Fibroblast of lung (primary cell): ENCODE data around the gene BMP6. TPM values are rescaled to one million over a fixed set of nuclear protein-coding genes. Genes with fewer than 3 reads are reported as not detected.

ENCODE experiments used
- DNase-seq, 2 donors: peaks; one replicate each; pipeline versions ENCODE4 v3.0.0 to v3.0.0-alpha.2; 2010; ENCODE audit warnings: low read depth in 2 of 2
- H2AFZ ChIP-seq: 2 replicates; pipeline ENCODE4 v1.5.1; 2012; ENCODE audit warnings: low read length, control low read depth, inconsistent platforms
- H3K27ac ChIP-seq: 2 replicates; pipeline ENCODE4 v1.5.1; 2011; ENCODE audit warnings: low read length, control low read depth; ENCODE audit not compliant: insufficient read depth
- H3K27me3 ChIP-seq: 2 replicates; pipeline ENCODE4 v1.5.1; 2011; ENCODE audit warnings: mild to moderate bottlenecking, low read length; ENCODE audit not compliant: control insufficient read depth, insufficient read depth
- H3K36me3 ChIP-seq: 2 replicates; pipeline ENCODE4 v1.5.1; 2011; ENCODE audit warnings: low read length; ENCODE audit not compliant: control insufficient read depth, insufficient read depth
- H3K4me1 ChIP-seq: 2 replicates; pipeline ENCODE4 v1.5.1; 2011; ENCODE audit warnings: low read length; ENCODE audit not compliant: control insufficient read depth, insufficient read depth; ENCODE audit errors: extremely low read depth
- H3K4me2 ChIP-seq: 2 replicates; pipeline ENCODE4 v1.5.1; 2011; ENCODE audit warnings: low read length, control low read depth; ENCODE audit not compliant: insufficient read depth; ENCODE audit errors: extremely low read depth
- H3K4me3 ChIP-seq, 4 experiments: fragments of 200-600 bp in 1 of 4; sonication (generic) in 1 of 4; replicated peaks in 1 of 4; 2 replicates each; pipeline ENCODE4 v1.5.1; 2011 to 2016; ENCODE audit warnings: low read length in 4 of 4, low read depth in 3 of 4, mild to moderate bottlenecking in 3 of 4, control low read depth in 2 of 4, inconsistent platforms in 1 of 4, mixed read lengths in 1 of 4; ENCODE audit not compliant: insufficient read depth in 1 of 4; ENCODE audit errors: control extremely low read depth in 1 of 4
- H3K79me2 ChIP-seq: 2 replicates; pipeline ENCODE4 v1.5.1; 2012; ENCODE audit warnings: mild to moderate bottlenecking, low read length, inconsistent platforms; ENCODE audit not compliant: control insufficient read depth, insufficient read depth
- H3K9ac ChIP-seq: 2 replicates; pipeline ENCODE4 v1.5.1; 2011; ENCODE audit warnings: mild to moderate bottlenecking, low read length, control low read depth; ENCODE audit not compliant: insufficient read depth
- H3K9me3 ChIP-seq: 2 replicates; pipeline ENCODE4 v1.5.1; 2012; ENCODE audit warnings: low read depth, low read length; ENCODE audit not compliant: control insufficient read depth, insufficient read depth
- H4K20me1 ChIP-seq: 2 replicates; pipeline ENCODE4 v1.5.1; 2011; ENCODE audit warnings: low read length; ENCODE audit not compliant: control insufficient read depth, insufficient read depth; ENCODE audit errors: extremely low read depth
- CTCF ChIP-seq, 2 donors: IDR thresholded peaks in 1 of 2; conservative IDR thresholded peaks in 1 of 2; 1 replicate in 1 of 2; 2 replicates in 1 of 2; pipeline ENCODE4 v1.5.1; 2011 to 2012; ENCODE audit warnings: low read length in 2 of 2, control low read depth in 1 of 2, inconsistent platforms in 1 of 2, low read depth in 1 of 2, mild to moderate bottlenecking in 1 of 2
- EZH2 ChIP-seq: IDR thresholded peaks from 2 replicates; pipeline ENCODE4 v1.5.1; 2012; ENCODE audit warnings: low read length, control low read depth, mild to moderate bottlenecking; ENCODE audit errors: missing control alignments
- polyA plus RNA-seq, 2 donors: library from polyadenylated mRNA; depleted of rRNA in 1 of 2; stranded (reverse) in 1 of 2; unstranded in 1 of 2; fragments of >200 nt; gene quantifications; 2 replicates each; pipeline ENCODE4 v1.2.1, GENCODE V29; 2011 to 2012; ENCODE audit warnings: missing spikeins in 1 of 2
- total RNA-seq: library from RNA; depleted of rRNA; stranded (reverse); fragments of >200 nt; gene quantifications from 2 replicates; pipeline ENCODE4 v1.2.1, GENCODE V29; 2014

Gene BMP6
- total and polyA plus RNA-seq, 2 donors (not counting 1 experiment from before 2014, with no cell fraction given) = under 0.01 to 0.20 TPM

GRCh38 chr6:7878401-7878964 is 152.6 kb downstream of the BMP6 start:
- Histone ChIP-seq H3K36me3 (peaks cover 14% of the 10 kb centered on the region), H3K4me2 (no peak overlapping the region), H2AFZ (no peak overlapping the region), H3K4me3 (no peak overlapping the region), H3K9me3 (no peaks in the 10 kb centered on the region), H4K20me1 (no peaks in the 10 kb centered on the region), H3K27me3 (no peaks in the 10 kb centered on the region), H3K9ac (no peak overlapping the region), H3K4me1 (no peaks in the 10 kb centered on the region), H3K79me2 (no peaks in the 10 kb centered on the region), H3K27ac (no peak overlapping the region)
- no peak for DNase-seq
- TF ChIP-seq CTCF (conservative IDR thresholded peaks at IDR 0.05 in 1 of 2, IDR thresholded peaks at IDR 0.05 in 1 of 2; ENCODE audit: low read depth in 1 of 2, low read length in 2 of 2) (no peak), EZH2 (no peak)

GRCh38 chr6:7879043-7879442 is 153.1 kb downstream of the BMP6 start:
- H3K36me3 ChIP-seq = peaks cover 17% of the 10 kb centered on the region
- no peak overlapping the region for H3K9ac ChIP-seq
- H4K20me1 ChIP-seq = no peaks in the 10 kb centered on the region
- H3K4me1 ChIP-seq = no peaks in the 10 kb centered on the region
- H2AFZ ChIP-seq = no peak overlapping the region
- no peaks in the 10 kb centered on the region for H3K79me2 ChIP-seq
- no peaks in the 10 kb centered on the region for H3K9me3 ChIP-seq
- TF ChIP-seq CTCF (conservative IDR thresholded peaks at IDR 0.05 in 1 of 2, IDR thresholded peaks at IDR 0.05 in 1 of 2; ENCODE audit: low read depth in 1 of 2, low read length in 2 of 2) (no peak), EZH2 (no peak)
- no peak for DNase-seq
- H3K27ac ChIP-seq = no peak overlapping the region
- no peak overlapping the region for H3K4me2 ChIP-seq
- H3K4me3 ChIP-seq = no peak overlapping the region
- no peaks in the 10 kb centered on the region for H3K27me3 ChIP-seq

GRCh38 chr6:7879579-7879978 is 153.7 kb downstream of the BMP6 start:
- no peak for TF ChIP-seq EZH2
- TF ChIP-seq CTCF (conservative IDR thresholded peaks at IDR 0.05 in 1 of 2, IDR thresholded peaks at IDR 0.05 in 1 of 2; ENCODE audit: low read depth in 1 of 2, low read length in 2 of 2) = no peak
- Histone ChIP-seq H2AFZ (no peak overlapping the region), H3K79me2 (no peaks in the 10 kb centered on the region), H3K36me3 (peaks cover 17% of the 10 kb centered on the region), H3K4me3 (no peak overlapping the region), H4K20me1 (no peaks in the 10 kb centered on the region), H3K27me3 (no peaks in the 10 kb centered on the region), H3K4me1 (no peaks in the 10 kb centered on the region), H3K27ac (no peak overlapping the region), H3K9ac (no peak overlapping the region), H3K9me3 (no peaks in the 10 kb centered on the region), H3K4me2 (no peak overlapping the region)
- no peak for DNase-seq
